H1 (cell line): ENCODE measurements around the gene LAPTM4A. TPM values are rescaled to one million over a fixed set of nuclear protein-coding genes. Genes with fewer than 3 reads are reported as not detected.

Experiments used
- CTCF ChIA-PET: fragments of 300-600 bp; sonication (Branson Sonifier 250); formaldehyde crosslinking; loops from one replicate; lab custom pipeline; 2021; ENCODE audit not compliant: partially characterized antibody; lab: Charles Lee
- POLR2A ChIA-PET: fragments of 300-600 bp; sonication (Branson Sonifier 250); formaldehyde crosslinking; loops from one replicate; lab custom pipeline; 2021; ENCODE audit warnings: inconsistent platforms; ENCODE audit not compliant: partially characterized antibody; lab: Charles Lee
- DNase-seq, 2 experiments: peaks; one replicate each; pipeline versions ENCODE4 v3.0.0 to v3.0.0-alpha.2; 2010 to 2022; ENCODE audit warnings: low spot score in 2 of 2, low read depth in 1 of 2, mixed read lengths in 1 of 2
- FAIRE-seq: peaks from 2 replicates; lab custom pipeline; 2011; peaks lifted over from hg19 to GRCh38; lab: Jason Lieb, UNC
- H2AFZ ChIP-seq: 2 replicates; pipeline ENCODE4 v1.8.1; 2012; ENCODE audit warnings: low read length, inconsistent platforms
- H2AK5ac ChIP-seq: 2 replicates; pipeline ENCODE4 v1.6.1; 2013; ENCODE audit warnings: low read depth, low read length
- H2BK120ac ChIP-seq: replicated peaks from 2 replicates; pipeline ENCODE3; 2013; ENCODE audit warnings: low read depth, low read length, inconsistent platforms
- H2BK12ac ChIP-seq: 2 replicates; pipeline ENCODE4 v1.6.1; 2013; ENCODE audit warnings: low read depth, low read length
- H2BK15ac ChIP-seq: 2 replicates; pipeline ENCODE4 v1.6.1; 2013; ENCODE audit warnings: low read length
- H2BK20ac ChIP-seq: 2 replicates; pipeline ENCODE4 v1.6.1; 2013; ENCODE audit warnings: low read length
- H2BK5ac ChIP-seq: 2 replicates; pipeline ENCODE4 v1.6.1; 2013; ENCODE audit warnings: low read depth, low read length
- H3K14ac ChIP-seq: 2 replicates; pipeline ENCODE4 v1.6.1; 2013; ENCODE audit warnings: inconsistent platforms; ENCODE audit not compliant: insufficient read length
- H3K18ac ChIP-seq: 2 replicates; pipeline ENCODE4 v1.6.1; 2013; ENCODE audit warnings: low read length; ENCODE audit errors: extremely low read depth
- H3K23ac ChIP-seq: 2 replicates; pipeline ENCODE4 v1.6.1; 2013; ENCODE audit warnings: inconsistent platforms; ENCODE audit not compliant: insufficient read length
- H3K23me2 ChIP-seq: 2 replicates; pipeline ENCODE4 v1.6.1; 2013; ENCODE audit warnings: low read depth, low read length
- H3K27ac ChIP-seq: 2 replicates; pipeline ENCODE4 v1.6.1; 2011; ENCODE audit warnings: low read depth, low read length, inconsistent platforms
- H3K27me3 ChIP-seq, 4 experiments: replicated peaks in 1 of 4; 1 replicate in 1 of 4; 2 replicates in 3 of 4; pipeline versions ENCODE4 v1.6.1 to v1.8.1; 2011 to 2013; ENCODE audit warnings: low read length in 3 of 4, mild to moderate bottlenecking in 3 of 4, inconsistent platforms in 2 of 4, mixed read lengths in 2 of 4, moderate library complexity in 1 of 4; ENCODE audit not compliant: control insufficient read depth in 3 of 4, insufficient read depth in 3 of 4; ENCODE audit errors: extremely low read depth in 1 of 4
- H3K36me3 ChIP-seq, 4 experiments: 2 replicates each; pipeline versions ENCODE4 v1.6.1 to v1.8.1; 2011 to 2013; ENCODE audit warnings: mild to moderate bottlenecking in 4 of 4, low read length in 3 of 4, moderate library complexity in 2 of 4, control low read depth in 1 of 4, inconsistent platforms in 1 of 4; ENCODE audit not compliant: insufficient read depth in 4 of 4, control insufficient read depth in 2 of 4
- H3K4ac ChIP-seq: replicated peaks from 2 replicates; pipeline ENCODE3; 2013; ENCODE audit warnings: low read length, low read depth, mixed read lengths, inconsistent platforms; ENCODE audit not compliant: insufficient read length
- H3K4me1 ChIP-seq, 4 experiments: replicated peaks in 1 of 4; 1 replicate in 1 of 4; 2 replicates in 3 of 4; pipeline versions ENCODE4 v1.6.1 to v1.8.1; 2011 to 2013; ENCODE audit warnings: low read length in 3 of 4, inconsistent platforms in 2 of 4, mixed read lengths in 1 of 4; ENCODE audit not compliant: insufficient read depth in 4 of 4, control insufficient read depth in 3 of 4
- H3K4me2 ChIP-seq, 2 experiments: 2 replicates each; pipeline versions ENCODE4 v1.6.1 to v1.8.1; 2011 to 2013; ENCODE audit warnings: low read depth in 2 of 2, low read length in 2 of 2, control low read depth in 1 of 2, inconsistent platforms in 1 of 2, mild to moderate bottlenecking in 1 of 2; ENCODE audit not compliant: insufficient read depth in 1 of 2
- H3K4me3 ChIP-seq, 4 experiments: fragments of 200-600, 300-600 bp in 1 of 4; sonication (generic), shearing (Covaris generic), sonication (Bioruptor Twin) in 1 of 4; 2 replicates each; pipeline versions ENCODE4 v1.5.1 to v1.8.1; 2011 to 2016; ENCODE audit warnings: low read length in 4 of 4, low read depth in 3 of 4, control low read depth in 2 of 4, inconsistent platforms in 2 of 4, mild to moderate bottlenecking in 2 of 4, mixed read lengths in 1 of 4, moderate library complexity in 1 of 4; ENCODE audit not compliant: insufficient read depth in 2 of 4; ENCODE audit errors: extremely low read depth in 1 of 4
- H3K56ac ChIP-seq: replicated peaks from 2 replicates; pipeline ENCODE3; 2013; ENCODE audit warnings: low read depth, mild to moderate bottlenecking, mixed read lengths, low read length, inconsistent platforms; ENCODE audit not compliant: insufficient read length
- H3K79me1 ChIP-seq: 2 replicates; pipeline ENCODE4 v1.6.1; 2013; ENCODE audit warnings: low read depth, low read length, control low read depth
- H3K79me2 ChIP-seq, 2 experiments: 2 replicates each; pipeline versions ENCODE4 v1.6.1 to v1.8.1; 2012 to 2013; ENCODE audit warnings: low read length in 2 of 2, mild to moderate bottlenecking in 2 of 2, inconsistent platforms in 1 of 2; ENCODE audit not compliant: insufficient read depth in 2 of 2, control insufficient read depth in 1 of 2
- H3K9ac ChIP-seq, 4 experiments: replicated peaks in 1 of 4; 1 replicate in 1 of 4; 2 replicates in 3 of 4; pipeline versions ENCODE4 v1.6.1 to v1.8.1; 2011 to 2013; ENCODE audit warnings: low read depth in 3 of 4, low read length in 3 of 4, control low read depth in 2 of 4, mild to moderate bottlenecking in 2 of 4, moderate library complexity in 2 of 4, inconsistent platforms in 1 of 4; ENCODE audit errors: extremely low read depth in 1 of 4
- H3K9me3 ChIP-seq, 2 experiments: 2 replicates each; pipeline versions ENCODE4 v1.6.1 to v1.8.1; 2012 to 2013; ENCODE audit warnings: mild to moderate bottlenecking in 2 of 2, moderate library complexity in 2 of 2, control low read depth in 1 of 2, inconsistent platforms in 1 of 2, low read depth in 1 of 2, low read length in 1 of 2, mixed read lengths in 1 of 2; ENCODE audit not compliant: insufficient read depth in 2 of 2
- H4K20me1 ChIP-seq, 2 experiments: replicated peaks in 1 of 2; 2 replicates each; pipeline versions ENCODE3 to v1.8.1; 2011 to 2013; ENCODE audit warnings: inconsistent platforms in 2 of 2, low read length in 2 of 2, mild to moderate bottlenecking in 1 of 2; ENCODE audit not compliant: insufficient read depth in 2 of 2, control insufficient read depth in 1 of 2
- H4K5ac ChIP-seq: 2 replicates; pipeline ENCODE4 v1.6.1; 2013; ENCODE audit warnings: low read length, low read depth, mixed read lengths, inconsistent platforms; ENCODE audit not compliant: insufficient read length
- H4K8ac ChIP-seq: 2 replicates; pipeline ENCODE4 v1.8.0; 2013; ENCODE audit warnings: mild to moderate bottlenecking, moderate library complexity, low read length, inconsistent platforms; ENCODE audit not compliant: insufficient read depth; ENCODE audit errors: extremely low read depth
- H4K91ac ChIP-seq: replicated peaks from 2 replicates; pipeline ENCODE3; 2013; ENCODE audit warnings: low read length, mixed read lengths, inconsistent platforms; ENCODE audit not compliant: insufficient read length
- BCL11A ChIP-seq, 2 experiments: IDR thresholded peaks; one replicate each; pipeline ENCODE4 v1.6.1; 2011; ENCODE audit warnings: low read depth in 2 of 2, low read length in 2 of 2, mild to moderate bottlenecking in 2 of 2
- CBX8 ChIP-seq: fragments of 300-800, 300-1000 bp; sonication (generic); IDR thresholded peaks from 2 replicates; pipeline ENCODE4 v1.7.1; 2016; ENCODE audit warnings: low read depth, low read length, borderline replicate concordance
- EP300 ChIP-seq, 2 experiments: IDR thresholded peaks; 1 replicate in 1 of 2; 2 replicates in 1 of 2; pipeline ENCODE4 v1.6.1; 2011 to 2012; ENCODE audit warnings: low read depth in 2 of 2, low read length in 2 of 2, mild to moderate bottlenecking in 2 of 2, borderline replicate concordance in 1 of 2, inconsistent platforms in 1 of 2, moderate library complexity in 1 of 2
- GABPA ChIP-seq: IDR thresholded peaks from 2 replicates; pipeline ENCODE4 v1.6.1; 2011; ENCODE audit warnings: mild to moderate bottlenecking, low read length, moderate library complexity, borderline replicate concordance; ENCODE audit not compliant: insufficient read depth
- JUND ChIP-seq: IDR thresholded peaks from 2 replicates; pipeline ENCODE4 v1.6.1; 2011; ENCODE audit warnings: mild to moderate bottlenecking, improper control_type of control experiment, low read length
- KDM5A ChIP-seq: fragments of 200-600 bp; IDR thresholded peaks from 2 replicates; pipeline ENCODE4 v1.7.1; 2012; ENCODE audit warnings: mild to moderate bottlenecking, low read length, inconsistent platforms, mixed read lengths
- PHF8 ChIP-seq: fragments of 200-600 bp; sonication (generic); conservative IDR thresholded peaks from 2 replicates; pipeline ENCODE4 v1.7.1; 2012; ENCODE audit warnings: low read depth, mild to moderate bottlenecking, inconsistent platforms, low read length, moderate library complexity
- POU5F1 ChIP-seq: IDR thresholded peaks from 2 replicates; pipeline ENCODE4 v1.6.1; 2011; ENCODE audit warnings: low read depth, mild to moderate bottlenecking, low read length, moderate library complexity
- RBBP5 ChIP-seq: IDR thresholded peaks from 2 replicates; pipeline ENCODE4 v1.7.1; 2012; ENCODE audit warnings: low read depth, mild to moderate bottlenecking, inconsistent platforms, low read length, moderate library complexity, borderline replicate concordance
- RXRA ChIP-seq: IDR thresholded peaks from 2 replicates; pipeline ENCODE4 v1.6.1; 2011; ENCODE audit warnings: low read depth, mild to moderate bottlenecking, low read length, moderate library complexity; ENCODE audit not compliant: insufficient read depth
- SIN3A ChIP-seq, 2 experiments: IDR thresholded peaks in 1 of 2; conservative IDR thresholded peaks in 1 of 2; 2 replicates each; pipeline ENCODE4 v1.6.1; 2011 to 2012; ENCODE audit warnings: low read length in 2 of 2, improper control_type of control experiment in 1 of 2, low read depth in 1 of 2, mild to moderate bottlenecking in 1 of 2
- SP2 ChIP-seq: IDR thresholded peaks from 2 replicates; pipeline ENCODE4 v1.6.1; 2012; ENCODE audit warnings: mild to moderate bottlenecking, low read length, inconsistent platforms
- SUZ12 ChIP-seq: fragments of 200-600 bp; sonication (generic); IDR thresholded peaks from 2 replicates; pipeline ENCODE4 v1.6.1; 2012; ENCODE audit warnings: mild to moderate bottlenecking, inconsistent platforms, low read length, moderate library complexity, mixed read lengths
- TAF1 ChIP-seq: IDR thresholded peaks from 2 replicates; pipeline ENCODE4 v1.6.1; 2011; ENCODE audit warnings: mild to moderate bottlenecking, low read depth, low read length
- TEAD4 ChIP-seq: IDR thresholded peaks from 2 replicates; pipeline ENCODE4 v1.6.1; 2012; ENCODE audit warnings: low read depth, low read length, inconsistent platforms, mixed read lengths
- WGBS, 2 experiments: shearing (Covaris generic) in 1 of 2; methylation state at CpG; one replicate each; pipeline versions ENCODE4 v1.1.6 to v1.1.7; 2013 to 2015; ENCODE audit warnings: low lambda C conversion rate in 2 of 2, mixed read lengths in 2 of 2, inconsistent platforms in 1 of 2, low coverage in 1 of 2, missing lambda C conversion rate in 1 of 2; ENCODE audit not compliant: insufficient replicate concordance in 2 of 2, insufficient coverage in 1 of 2, insufficient read length in 1 of 2; ENCODE audit errors: extremely low coverage in 1 of 2, missing lambda C conversion rate in 1 of 2; 5-methylcytosine and 5-hydroxymethylcytosine counted together
- polyA plus RNA-seq, 7 experiments: library from polyadenylated mRNA; depleted of rRNA in 3 of 7; stranded (reverse) in 5 of 7; unstranded in 2 of 7; fragments of >200 nt in 5 of 7; fragments of 200-250 nt in 2 of 7; gene quantifications; 1 replicate in 5 of 7; 2 replicates in 1 of 7; 4 replicates in 1 of 7; pipeline versions ENCODE4 v1.2.1 to v1.2.3, GENCODE V29; 2011 to 2013; ENCODE audit warnings: missing spikeins in 2 of 7, mixed read lengths in 2 of 7
- total RNA-seq: library from RNA; stranded (reverse); fragmentation: NEBNext Ultra II Directional; extraction: Animal tissue kit (Norgen Biotek cat#: 25700); gene quantifications from 2 replicates; pipeline ENCODE4 v1.2.1, GENCODE V29; 2021

LAPTM4A gene
- total and polyA plus RNA-seq, 2 of the 8 experiments (the other 6 are each of a cell fraction or from before 2014, with no cell fraction given), result 193 to 419 TPM

GRCh38 chr2:20076757-20077156 lies 25.3 kb upstream of the LAPTM4A start:
- Histone ChIP-seq H4K5ac (no peak overlapping the region), H3K27me3 (no peaks in the 10 kb centered on the region), H2BK12ac (no peak overlapping the region), H3K23ac (no peak overlapping the region), H3K9ac (no peak overlapping the region), H3K56ac (no peak overlapping the region), H3K4me2 (no peak overlapping the region), H2AFZ (no peak overlapping the region), H3K36me3 (no peaks in the 10 kb centered on the region), H2BK20ac (no peak overlapping the region), H3K4ac (no peak overlapping the region), H4K20me1 (no peaks in the 10 kb centered on the region), H3K14ac (no peak overlapping the region), H3K79me1 (no peaks in the 10 kb centered on the region), H3K23me2 (no peaks in the 10 kb centered on the region), H4K8ac (no peak overlapping the region; the same call in 1 of the 2 replicates), H2BK5ac (no peak overlapping the region), H3K27ac (no peak overlapping the region), H2BK120ac (no peak overlapping the region), H4K91ac (no peak overlapping the region), H3K79me2 (no peaks in the 10 kb centered on the region), H3K9me3 (no peaks in the 10 kb centered on the region), H3K18ac (no peak overlapping the region), H3K4me3 (no peak overlapping the region), H3K4me1 (peaks cover 5 to 12% (median 7%) of the 10 kb centered on the region in 4 experiments), H2AK5ac (no peak overlapping the region), H2BK15ac (no peak overlapping the region)
- ChIA-PET POLR2A (no interaction called here), CTCF (interaction anchor here (3.0 to 3.5 kb wide), 2 partner anchors 13 to 61 kb away, joined by 14 to 24 read pairs; no protein-coding TSS in a partner anchor)
- DNase-seq (no peak), FAIRE-seq (no peak)
- WGBS, 2 experiments, result 93% methylated on average over 6 of the region's 6 CpGs; no CpG with 5 or more reads in 1 of the 2 experiments
- TF ChIP-seq SP2 (no peak), GABPA (no peak), CBX8 (no peak), POU5F1 (no peak), SUZ12 (no peak), RBBP5 (no peak), SIN3A (conservative IDR thresholded peaks at IDR 0.05 in 1 of 2, IDR thresholded peaks at IDR 0.05 in 1 of 2; ENCODE audit: low read depth in 1 of 2, low read length in 2 of 2) (no peak), JUND (no peak), KDM5A (no peak), BCL11A (IDR thresholded peaks at IDR 0.05; ENCODE audit: low read depth in 2 of 2, low read length in 2 of 2) (no peak), TEAD4 (no peak), RXRA (no peak), PHF8 (no peak), EP300 (IDR thresholded peaks at IDR 0.05; ENCODE audit: borderline replicate concordance in 1 of 2, low read depth in 2 of 2, low read length in 2 of 2) (no peak), TAF1 (no peak)
